ENCODE results near the gene SCEL.

Gene SCEL

GRCh38 chr13:77678691-77679235 lies 143.3 kb downstream of the SCEL start:
- DNase-seq, result no peak

- no peak for DNase-seq
Observed at GRCh38 chr13:77687799-77688198, 152.3 kb downstream of the SCEL start.

GRCh38 chr13:77691871-77692270 lies 156.4 kb downstream of the SCEL start:
- no peak for DNase-seq

GRCh38 chr13:77692746-77693448 lies 157.4 kb downstream of the SCEL start:
- DNase-seq, result no peak

GRCh38 chr13:77693449-77693940 lies 158.0 kb downstream of the SCEL start:
- no peak for DNase-seq

Measured in KG1 (cell line).